ENCODE results near the gene DHX16. TPM values are rescaled to one million over a fixed set of nuclear protein-coding genes. Genes with fewer than 3 reads are reported as not detected.

Gene DHX16
- total and polyA plus RNA-seq, 2 of the 4 experiments (the other 2 are of a cell fraction) = 47.9 to 48.4 TPM

DNA sequence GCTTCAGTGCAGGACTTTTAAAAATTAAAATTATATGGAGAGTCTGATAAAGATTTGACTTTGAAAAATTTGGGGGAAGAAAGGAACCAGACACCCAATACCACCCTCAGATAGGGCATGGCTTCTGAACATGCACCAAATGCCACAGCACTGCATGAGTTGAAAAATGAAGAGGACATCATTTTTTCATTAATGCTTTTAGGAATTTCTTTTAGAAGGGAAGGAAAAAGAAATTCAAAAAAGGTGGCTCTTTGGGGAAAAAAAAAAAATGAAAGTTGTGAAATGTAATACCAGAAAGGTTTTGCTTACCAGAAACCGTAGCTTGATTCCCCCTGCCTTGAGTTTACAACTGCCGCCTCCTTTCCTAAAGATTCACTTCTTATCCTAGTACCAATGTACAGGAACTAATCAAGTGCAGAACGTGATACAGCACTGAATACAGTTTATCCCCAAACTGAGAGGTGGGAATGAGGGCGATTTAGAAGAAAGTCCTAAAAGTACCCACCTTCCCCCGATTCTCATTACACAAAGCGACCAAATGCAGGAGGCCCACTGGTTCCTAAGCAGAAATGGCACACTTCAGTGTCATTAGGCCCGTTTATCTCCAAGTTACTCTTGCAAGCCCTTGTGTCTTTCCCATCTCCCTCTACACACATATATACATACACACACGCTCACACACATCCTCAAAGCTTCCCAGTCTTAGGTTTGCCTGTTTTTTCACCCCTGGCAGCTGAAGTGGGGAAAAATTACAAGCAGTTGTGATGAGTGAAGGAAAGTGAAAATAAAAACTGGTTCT is 58.6 kb downstream of the DHX16 start:
- Histone ChIP-seq H2AFZ (replicated peaks; ENCODE audit: low read length, poor library complexity) (no peak overlapping the region), H3K56ac (ENCODE audit: extremely low read depth, insufficient read depth, low read length) (peak overlapping the region; percentile 69; the same call in 1 of the 2 replicates), H3K4me1 (ENCODE audit: control insufficient read depth, insufficient read depth, low read length) (peaks cover 8% of the 10 kb centered on the region), H3K36me3 (ENCODE audit: control insufficient read depth, insufficient read depth, low read length) (peaks cover 21% of the 10 kb centered on the region), H3K9me3 (ENCODE audit: control insufficient read depth, insufficient read depth, low read length) (no peaks in the 10 kb centered on the region), H3K23ac (ENCODE audit: low read depth, low read length) (peak overlapping the region; percentile 61), H4K8ac (ENCODE audit: low read depth in 2 of 2, low read length in 2 of 2) (peak overlapping the region in 1 of 2 experiments; percentile 55; a peak in 2 of 4 replicates), H3K14ac (replicated peaks; ENCODE audit: low read depth, low read length) (peak overlapping the region; percentile 93), H3K4ac (ENCODE audit: low read depth, low read length) (peak overlapping the region; percentile 71), H3K9me1 (ENCODE audit: insufficient read depth, low read length) (peaks cover 10% of the 10 kb centered on the region), H2BK15ac (ENCODE audit: low read depth, low read length) (no peak overlapping the region), H3K4me2 (ENCODE audit: low read depth, low read length) (peak overlapping the region; percentile 89), H2BK120ac (ENCODE audit: low read depth, low read length) (no peak overlapping the region), H2BK20ac (ENCODE audit: low read depth, low read length) (no peak overlapping the region), H4K5ac (ENCODE audit: low read depth, low read length) (peak overlapping the region; percentile 16), H2AK5ac (ENCODE audit: low read depth, low read length) (peak overlapping the region; percentile 33), H3K79me1 (ENCODE audit: low read depth in 1 of 2, low read length in 2 of 2) (peaks cover 41 to 66% of the 10 kb centered on the region in 2 experiments), H3K18ac (ENCODE audit: low read depth, low read length) (no peak overlapping the region; the same call in 1 of the 2 replicates), H4K91ac (ENCODE audit: insufficient read depth, low read depth, low read length) (peak overlapping the region; percentile 60; the same call in 1 of the 2 replicates), H3K27me3 (ENCODE audit: control insufficient read depth, insufficient read depth, low read length) (no peaks in the 10 kb centered on the region), H3K27ac (ENCODE audit: insufficient read depth, low read length) (peak overlapping the region; percentile 50; the same call in 1 of the 2 replicates), H2BK5ac (ENCODE audit: low read depth, low read length, poor library complexity, severe bottlenecking) (peak overlapping the region; percentile 21), H4K20me1 (ENCODE audit: insufficient read depth, low read length) (peaks cover 55% of the 10 kb centered on the region), H3K9ac (ENCODE audit: low read depth, low read length) (peak overlapping the region; percentile 76), H2AK9ac (replicated peaks; ENCODE audit: low read depth, low read length, poor library complexity) (peak overlapping the region; percentile 51), H3K4me3 (ENCODE audit: insufficient read depth, low read depth, low read length) (peak overlapping the region; percentile 26; the same call in 1 of the 2 replicates)
- TF ChIP-seq CEBPB (IDR thresholded peaks at IDR 0.05; ENCODE audit: low read depth, low read length) = no peak
- no peak for TF ChIP-seq RAD21 (IDR thresholded peaks at IDR 0.05; ENCODE audit: low read length)
- TF ChIP-seq, protein P1, sequence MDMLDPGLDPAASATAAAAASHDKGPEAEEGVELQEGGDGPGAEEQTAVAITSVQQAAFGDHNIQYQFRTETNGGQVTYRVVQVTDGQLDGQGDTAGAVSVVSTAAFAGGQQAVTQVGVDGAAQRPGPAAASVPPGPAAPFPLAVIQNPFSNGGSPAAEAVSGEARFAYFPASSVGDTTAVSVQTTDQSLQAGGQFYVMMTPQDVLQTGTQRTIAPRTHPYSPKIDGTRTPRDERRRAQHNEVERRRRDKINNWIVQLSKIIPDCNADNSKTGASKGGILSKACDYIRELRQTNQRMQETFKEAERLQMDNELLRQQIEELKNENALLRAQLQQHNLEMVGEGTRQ (IDR thresholded peaks at IDR 0.05; ENCODE audit: low read depth, low read length) = no peak
- no peak for TF ChIP-seq MXI1 (IDR thresholded peaks at IDR 0.05; ENCODE audit: borderline replicate concordance, low read depth, low read length)
- TF ChIP-seq MAFK (IDR thresholded peaks at IDR 0.05; ENCODE audit: low read depth, low read length) = no peak
- no peak for TF ChIP-seq BHLHE40 (IDR thresholded peaks at IDR 0.05; ENCODE audit: low read depth, low read length)
- TF ChIP-seq, protein P2, sequence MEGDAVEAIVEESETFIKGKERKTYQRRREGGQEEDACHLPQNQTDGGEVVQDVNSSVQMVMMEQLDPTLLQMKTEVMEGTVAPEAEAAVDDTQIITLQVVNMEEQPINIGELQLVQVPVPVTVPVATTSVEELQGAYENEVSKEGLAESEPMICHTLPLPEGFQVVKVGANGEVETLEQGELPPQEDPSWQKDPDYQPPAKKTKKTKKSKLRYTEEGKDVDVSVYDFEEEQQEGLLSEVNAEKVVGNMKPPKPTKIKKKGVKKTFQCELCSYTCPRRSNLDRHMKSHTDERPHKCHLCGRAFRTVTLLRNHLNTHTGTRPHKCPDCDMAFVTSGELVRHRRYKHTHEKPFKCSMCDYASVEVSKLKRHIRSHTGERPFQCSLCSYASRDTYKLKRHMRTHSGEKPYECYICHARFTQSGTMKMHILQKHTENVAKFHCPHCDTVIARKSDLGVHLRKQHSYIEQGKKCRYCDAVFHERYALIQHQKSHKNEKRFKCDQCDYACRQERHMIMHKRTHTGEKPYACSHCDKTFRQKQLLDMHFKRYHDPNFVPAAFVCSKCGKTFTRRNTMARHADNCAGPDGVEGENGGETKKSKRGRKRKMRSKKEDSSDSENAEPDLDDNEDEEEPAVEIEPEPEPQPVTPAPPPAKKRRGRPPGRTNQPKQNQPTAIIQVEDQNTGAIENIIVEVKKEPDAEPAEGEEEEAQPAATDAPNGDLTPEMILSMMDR (conservative IDR thresholded peaks at IDR 0.05; ENCODE audit: low read depth, low read length) = no peak
- no peak for TF ChIP-seq POLR2A (IDR thresholded peaks at IDR 0.05; ENCODE audit: low read depth, low read length)
- ChIA-PET POLR2A (ENCODE audit: unreplicated experiment) (interaction anchor here (0.6 to 2.2 kb wide), 11 partner anchors 9 to 1465 kb away, joined by 3 to 23 read pairs (median 5); no protein-coding TSS in a partner anchor), CTCF (interaction anchor here (0.7 kb wide), 1 partner anchor 472 kb away, joined by 5 read pairs; no protein-coding TSS in a partner anchor)
- ATAC-seq (ENCODE audit: low read depth) = no peak
- intact Hi-C loops (cut with micrococcal nuclease) = no loop called here
- WGBS, 2 experiments (ENCODE audit: extremely low coverage in 2 of 2, insufficient read length in 1 of 2) = no CpG with 5 or more reads among the region's 8 CpGs
- BruUV-seq (replicated peaks) = no TSS peak
- DNase-seq = no peak
- dilution Hi-C loops (cut with HindIII; ENCODE audit: low sequenced_read_pairs, unreplicated experiment) = no loop called here
- in situ Hi-C loops (cut with MboI; ENCODE audit: low sequenced_read_pairs) = no loop called here

Measured in IMR-90 (cell line).